CD4-positive, alpha-beta T cell treated with Interleukin-2 at 100 ng/mL for 4 hours (primary cell): Measurements from ENCODE around the gene SRP9.
"Not testable (repeated sequence)": the region's sequence is repeated elsewhere in the genome, so short reads cannot be mapped to it uniquely, and the experiment has no call there.

Experiments used
- DNase-seq: peaks from one replicate; pipeline ENCODE4 v3.0.0-alpha.2; 2020; ENCODE audit warnings: low spot score

The SRP9 gene

GRCh38 chr1:225815526-225816178 lies 38.0 kb downstream of the SRP9 start:
- no peak for DNase-seq

GRCh38 chr1:225816643-225817538 lies 39.3 kb downstream of the SRP9 start:
- no peak for DNase-seq

DNA sequence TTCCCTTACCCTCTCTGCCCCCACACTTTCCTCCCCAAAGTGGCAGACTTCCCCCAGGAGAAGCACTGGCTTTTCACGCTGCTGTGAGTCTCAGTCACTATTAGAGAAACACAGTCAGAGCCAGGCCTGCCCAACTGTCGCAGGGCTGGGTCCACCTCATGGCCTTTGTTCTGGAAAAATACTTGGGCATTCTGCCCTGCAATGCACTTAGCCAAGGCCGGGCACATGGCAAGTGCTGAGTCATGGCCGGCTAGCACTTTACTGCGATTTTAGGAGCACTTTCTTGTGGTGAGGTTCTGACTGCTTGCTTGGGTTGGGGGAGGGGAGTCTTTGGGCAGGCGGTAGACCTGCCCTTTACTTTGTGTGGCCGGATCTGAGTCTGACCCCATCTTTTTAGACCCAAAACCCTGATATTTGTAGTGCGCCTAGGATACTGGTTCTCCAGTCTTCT lies 40.0 kb downstream of the SRP9 start:
- DNase-seq: no peak

DNA sequence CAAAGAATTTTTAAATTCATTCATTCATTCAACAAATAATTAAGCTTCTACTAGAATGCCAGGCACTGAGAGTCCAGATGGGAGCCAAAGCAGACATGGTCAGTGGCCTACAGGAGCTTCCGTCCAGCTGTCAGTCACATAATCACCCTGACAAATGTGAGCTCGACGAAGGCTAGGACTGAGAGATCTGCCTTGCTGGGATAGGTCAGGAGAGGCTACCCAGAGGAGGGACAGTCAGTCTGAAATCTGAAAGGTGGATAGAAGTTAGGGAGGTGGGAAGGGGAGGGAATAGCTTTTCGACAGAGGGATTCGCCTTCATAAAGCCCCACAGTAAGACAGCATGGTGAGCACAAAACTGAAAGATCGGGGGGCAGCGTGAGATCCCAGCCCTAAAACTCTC lies 40.6 kb downstream of the SRP9 start:
- DNase-seq: no peak

GRCh38 chr1:225819346-225820192 lies 41.9 kb downstream of the SRP9 start:
- no peak for DNase-seq

- no peak for DNase-seq
Measured at GRCh38 chr1:225820522-225821120, 43.0 kb downstream of the SRP9 start.

GRCh38 chr1:225822655-225823403 lies 45.2 kb downstream of the SRP9 start:
- no peak for DNase-seq

DNA sequence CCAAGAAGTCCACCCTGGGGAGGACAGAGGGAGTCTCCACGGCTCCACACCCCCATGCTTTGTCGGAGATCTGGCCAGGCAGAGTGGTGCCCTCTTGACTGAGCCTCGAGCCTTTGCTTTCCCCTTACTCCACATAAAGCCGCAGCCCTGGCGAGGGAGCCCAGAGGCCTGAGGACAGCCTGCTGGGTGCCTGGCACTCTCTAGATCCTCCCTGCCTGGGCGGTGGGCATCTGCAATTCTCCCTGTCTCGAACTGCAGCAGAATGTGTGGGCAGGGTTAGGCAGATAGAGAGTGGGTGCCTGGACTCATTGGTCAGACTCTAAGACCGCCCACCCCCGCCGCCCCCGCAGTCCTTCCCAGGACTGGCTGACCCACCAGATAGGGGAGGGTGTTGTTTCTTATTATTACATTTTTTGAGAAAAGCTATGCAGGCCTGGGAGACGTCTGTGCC lies 46.2 kb downstream of the SRP9 start:
- no peak for DNase-seq

DNA sequence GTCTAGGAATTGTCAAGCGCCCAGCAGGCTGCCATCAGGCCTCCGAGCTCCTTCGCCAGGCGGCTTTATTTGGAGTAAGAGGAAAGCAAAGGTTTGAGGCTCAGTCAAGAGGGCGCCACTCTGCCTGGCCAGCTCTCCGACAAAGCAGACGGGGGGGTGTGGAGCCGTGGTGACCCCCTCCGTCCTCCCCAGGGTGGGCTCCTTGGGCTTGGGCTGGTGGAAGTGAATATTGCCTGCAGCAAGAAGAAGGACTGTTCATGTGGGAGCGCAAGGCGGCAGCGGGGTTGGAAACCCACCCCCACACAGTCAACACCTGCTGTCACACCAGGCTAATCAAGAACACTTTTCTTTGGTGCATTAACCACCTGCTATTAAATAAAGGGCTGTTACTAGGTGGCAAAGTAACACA lies 46.9 kb downstream of the SRP9 start:
- no peak for DNase-seq

DNA sequence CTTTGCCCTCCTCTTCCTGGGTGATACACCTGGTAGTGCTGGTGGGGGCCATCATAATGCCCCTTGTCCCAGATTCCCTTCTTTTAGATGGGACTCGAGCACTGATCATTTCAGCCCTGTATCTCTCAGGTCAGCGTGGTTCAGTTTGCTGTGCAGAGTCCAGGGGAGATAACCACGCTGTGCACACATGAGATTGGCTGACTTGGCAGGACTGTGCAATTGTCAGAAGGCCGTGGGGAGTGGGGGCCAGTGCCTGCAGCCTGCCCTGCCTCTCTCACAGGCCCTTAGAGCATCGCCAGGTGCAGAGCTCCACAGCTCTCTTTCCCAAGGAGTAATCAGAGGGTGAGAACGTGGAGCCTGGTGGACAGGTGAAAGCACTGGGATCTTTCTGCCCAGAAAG lies 47.5 kb downstream of the SRP9 start:
- no peak for DNase-seq

DNA sequence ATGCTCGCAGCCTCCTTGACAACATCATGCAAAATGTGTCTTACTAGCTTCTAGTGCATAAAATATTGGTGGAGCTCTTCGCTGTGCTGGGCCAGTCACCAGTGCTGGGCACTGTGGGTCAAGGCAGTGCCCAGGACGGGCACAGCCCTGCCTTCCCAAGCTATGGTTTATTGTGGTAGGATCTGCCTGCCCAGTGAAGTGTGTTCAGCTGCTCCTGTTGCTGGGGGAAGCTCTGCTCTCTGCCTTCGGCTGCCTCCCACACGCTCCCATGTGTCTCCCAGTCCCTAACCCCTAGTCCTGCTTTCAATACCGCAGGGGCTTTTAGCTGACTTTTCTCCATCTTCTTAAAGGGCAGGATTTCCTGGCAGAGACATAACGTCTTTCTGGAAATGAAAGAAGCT lies 48.0 kb downstream of the SRP9 start:
- DNase-seq: no peak

GRCh38 chr1:225827076-225827475 lies 49.5 kb downstream of the SRP9 start:
- DNase-seq: no peak

DNA sequence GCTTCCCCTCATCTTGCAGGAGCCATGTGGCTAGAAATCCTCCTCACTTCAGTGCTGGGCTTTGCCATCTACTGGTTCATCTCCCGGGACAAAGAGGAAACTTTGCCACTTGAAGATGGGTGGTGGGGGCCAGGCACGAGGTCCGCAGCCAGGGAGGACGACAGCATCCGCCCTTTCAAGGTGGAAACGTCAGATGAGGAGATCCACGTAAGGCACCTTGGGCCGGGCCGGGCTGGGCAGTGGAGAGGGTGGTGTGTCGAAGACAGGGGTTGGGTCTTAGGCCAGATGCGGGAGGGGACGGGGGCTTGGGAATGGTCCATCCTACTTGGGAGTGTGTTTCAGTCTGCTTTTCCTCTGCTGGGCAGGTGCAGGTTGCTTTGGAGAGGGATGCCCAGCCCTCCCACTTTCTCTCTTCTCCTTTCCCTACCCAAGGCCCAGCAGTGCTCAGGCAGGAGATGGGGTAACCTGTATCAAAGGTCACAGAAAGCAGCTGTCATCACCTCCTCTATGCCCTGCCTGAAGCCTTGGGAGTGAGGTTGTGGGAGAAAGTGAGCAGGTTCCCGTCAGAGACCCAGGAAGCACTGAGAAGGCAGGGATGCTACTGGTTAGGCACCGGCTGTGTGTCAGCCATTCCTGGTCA lies 51.2 kb downstream of the SRP9 start:
- no peak for DNase-seq

DNA sequence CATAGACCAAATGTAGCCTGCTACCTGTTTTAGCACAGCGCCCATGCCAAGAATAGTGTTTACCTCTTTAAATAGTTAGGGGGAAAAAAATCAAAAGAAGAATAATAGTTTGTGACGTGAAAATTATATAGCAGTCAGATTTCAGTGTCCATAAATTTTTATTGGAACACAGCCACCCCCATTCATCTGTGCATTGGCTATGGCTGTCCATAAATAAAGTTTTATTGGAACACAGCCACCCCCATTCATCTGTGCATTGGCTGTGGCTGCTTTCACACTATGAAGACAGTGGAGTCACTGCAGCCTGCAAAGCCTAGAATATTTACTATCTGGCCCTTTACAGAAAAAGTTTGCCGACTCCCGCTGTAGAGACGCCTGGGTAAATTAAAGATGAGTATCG lies 53.2 kb downstream of the SRP9 start:
- no peak for DNase-seq

DNA sequence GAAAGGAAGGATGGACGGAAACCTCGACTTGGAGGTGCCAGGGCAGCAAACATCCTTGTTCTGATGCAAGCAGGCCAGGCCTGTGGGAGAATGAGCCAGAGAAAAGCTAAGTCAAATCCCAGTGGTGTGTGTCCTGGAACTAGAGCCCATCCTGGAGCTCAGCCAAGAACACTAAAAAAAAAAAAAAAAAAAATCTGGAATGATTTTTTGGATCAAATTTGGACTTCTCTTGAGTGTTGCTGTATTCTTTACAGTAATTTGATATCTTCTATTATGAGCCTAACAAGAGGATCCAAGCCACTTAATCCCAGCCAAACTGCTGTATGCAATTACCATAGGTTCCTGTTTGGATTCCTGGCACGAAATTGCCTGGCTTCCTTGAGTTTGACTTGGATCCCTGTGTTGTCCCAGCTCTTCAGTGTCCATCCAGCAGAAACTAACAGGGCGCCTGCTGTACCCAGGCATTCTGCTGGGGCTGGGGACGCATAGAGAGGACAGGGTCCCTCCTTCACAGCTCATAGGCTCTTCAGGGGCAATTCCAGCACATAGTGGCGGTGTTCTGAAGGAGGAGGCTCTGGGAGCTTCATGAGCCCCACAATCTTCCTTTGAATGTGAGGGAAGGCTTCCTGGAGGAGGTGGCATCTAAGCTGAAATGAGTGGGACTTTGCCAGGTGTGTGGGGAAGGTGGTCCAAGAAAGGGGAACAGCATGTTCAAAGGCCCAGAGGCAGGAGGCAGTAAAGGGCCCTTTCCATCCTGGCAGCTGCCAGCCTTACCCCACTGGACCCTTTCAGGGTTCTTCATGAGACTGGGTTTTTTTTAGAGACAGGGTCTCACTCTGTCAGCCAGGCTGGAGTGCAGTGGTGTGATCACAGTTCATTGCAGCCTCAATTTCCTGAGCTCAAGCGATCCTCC lies 57.0 kb downstream of the SRP9 start:
- no peak for DNase-seq

- no peak for DNase-seq
Measured at GRCh38 chr1:225835856-225836255, 58.2 kb downstream of the SRP9 start.

DNA sequence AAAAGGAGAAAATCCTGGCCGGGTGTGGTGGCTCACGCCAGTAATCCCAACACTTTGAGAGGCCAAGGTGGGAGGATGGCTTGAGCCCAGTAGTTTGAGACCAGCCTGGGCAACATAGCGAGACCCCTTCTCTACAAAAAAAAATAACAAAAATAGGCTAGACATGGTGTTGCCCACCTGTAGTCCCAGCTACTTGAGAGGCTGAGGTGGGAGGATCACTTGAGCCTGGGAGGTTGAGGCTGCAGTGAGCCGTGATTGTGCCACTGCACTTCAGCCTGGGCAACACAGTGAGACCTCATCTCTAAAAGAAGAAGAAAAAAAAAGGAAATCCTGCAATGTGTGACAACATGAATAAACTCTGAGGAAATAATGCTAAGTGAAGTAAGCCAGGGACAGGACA lies 58.7 kb downstream of the SRP9 start:
- not testable (repeated sequence) for DNase-seq

- no peak for DNase-seq
Measured at GRCh38 chr1:225838793-225839192, 61.2 kb downstream of the SRP9 start.
